GM21526 (cell line): ENCODE measurements around the gene EGF.
"Not testable (repeated sequence)": the region's sequence is repeated elsewhere in the genome, so short reads cannot be mapped to it uniquely, and the experiment has no call there.

ENCODE experiments used
- ATAC-seq: cut with Tn5 transposase; IDR thresholded peaks from one replicate; pipeline ENCODE4 v1.9.1; 2021; ENCODE audit warnings: moderate library complexity; ENCODE audit not compliant: unreplicated experiment, low FRiP score

EGF gene

GRCh38 chr4:110022457-110022856 lies 109.8 kb downstream of the EGF start:
- ATAC-seq: no peak

DNA sequence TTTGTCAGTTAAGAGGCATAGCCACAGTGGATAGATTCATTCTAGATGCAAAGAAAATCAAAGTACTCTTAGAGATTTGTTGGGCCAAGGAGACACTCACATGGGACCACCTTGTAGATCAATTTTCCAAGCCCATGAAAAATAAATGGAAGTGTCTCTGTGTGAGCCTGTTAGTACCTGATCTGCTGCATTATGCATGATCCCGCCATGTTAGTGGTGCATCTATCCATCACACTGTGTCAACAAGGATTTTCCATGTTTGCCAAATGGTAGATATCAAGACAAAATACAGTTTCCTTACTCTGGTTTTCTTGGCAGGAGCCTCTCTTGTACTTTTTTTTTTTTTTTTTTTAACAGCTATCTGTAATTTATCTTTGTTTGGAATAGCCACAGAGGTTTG lies 112.4 kb downstream of the EGF start:
- ATAC-seq: no peak

DNA sequence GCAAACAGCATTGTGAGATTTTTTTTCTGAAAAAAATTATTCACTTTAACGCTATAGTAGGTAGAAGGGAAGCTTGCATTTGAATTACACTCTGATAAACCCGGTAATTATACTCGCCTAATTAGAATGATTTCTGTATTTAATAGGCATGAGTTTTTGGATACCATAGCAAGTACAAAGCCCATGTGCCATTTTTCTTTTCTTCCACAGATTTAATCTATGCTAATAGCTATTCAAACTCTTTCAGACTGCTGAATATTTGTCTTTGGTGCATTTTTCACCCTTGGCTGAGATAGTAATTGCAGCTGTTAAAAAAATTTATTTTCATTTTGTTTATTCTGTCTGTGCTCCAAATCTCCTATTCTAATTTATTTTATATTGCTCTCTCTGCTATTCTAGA lies 113.0 kb downstream of the EGF start:
- ATAC-seq: no peak

GRCh38 chr4:110032603-110033002 lies 119.9 kb downstream of the EGF start:
- no peak for ATAC-seq

GRCh38 chr4:110033355-110034025 lies 120.8 kb downstream of the EGF start:
- no peak for ATAC-seq

GRCh38 chr4:110034026-110034393 lies 121.3 kb downstream of the EGF start:
- ATAC-seq: peak; percentile 97

DNA sequence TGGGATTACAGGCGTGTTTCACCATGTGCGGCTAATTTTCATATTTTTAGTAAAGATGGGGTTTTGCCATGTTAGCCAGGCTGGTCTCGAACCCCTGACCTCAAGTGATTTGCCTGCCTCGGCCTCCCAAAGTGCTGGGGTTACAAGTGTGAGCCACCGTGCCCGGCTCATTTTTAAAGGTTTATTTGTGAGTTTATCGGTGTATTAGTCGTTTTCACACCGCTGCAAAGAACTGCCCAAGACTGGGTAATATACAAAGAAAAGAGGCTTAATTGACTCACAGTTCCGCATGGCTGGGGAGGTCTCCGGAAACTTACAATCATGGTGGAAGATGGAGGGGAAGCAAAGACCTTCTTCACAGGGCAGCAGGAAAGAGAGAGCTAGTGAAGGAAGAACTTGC lies 126.5 kb downstream of the EGF start:
- not testable (repeated sequence) for ATAC-seq

- no peak for ATAC-seq
Measured at GRCh38 chr4:110041735-110042134, 129.1 kb downstream of the EGF start.

DNA sequence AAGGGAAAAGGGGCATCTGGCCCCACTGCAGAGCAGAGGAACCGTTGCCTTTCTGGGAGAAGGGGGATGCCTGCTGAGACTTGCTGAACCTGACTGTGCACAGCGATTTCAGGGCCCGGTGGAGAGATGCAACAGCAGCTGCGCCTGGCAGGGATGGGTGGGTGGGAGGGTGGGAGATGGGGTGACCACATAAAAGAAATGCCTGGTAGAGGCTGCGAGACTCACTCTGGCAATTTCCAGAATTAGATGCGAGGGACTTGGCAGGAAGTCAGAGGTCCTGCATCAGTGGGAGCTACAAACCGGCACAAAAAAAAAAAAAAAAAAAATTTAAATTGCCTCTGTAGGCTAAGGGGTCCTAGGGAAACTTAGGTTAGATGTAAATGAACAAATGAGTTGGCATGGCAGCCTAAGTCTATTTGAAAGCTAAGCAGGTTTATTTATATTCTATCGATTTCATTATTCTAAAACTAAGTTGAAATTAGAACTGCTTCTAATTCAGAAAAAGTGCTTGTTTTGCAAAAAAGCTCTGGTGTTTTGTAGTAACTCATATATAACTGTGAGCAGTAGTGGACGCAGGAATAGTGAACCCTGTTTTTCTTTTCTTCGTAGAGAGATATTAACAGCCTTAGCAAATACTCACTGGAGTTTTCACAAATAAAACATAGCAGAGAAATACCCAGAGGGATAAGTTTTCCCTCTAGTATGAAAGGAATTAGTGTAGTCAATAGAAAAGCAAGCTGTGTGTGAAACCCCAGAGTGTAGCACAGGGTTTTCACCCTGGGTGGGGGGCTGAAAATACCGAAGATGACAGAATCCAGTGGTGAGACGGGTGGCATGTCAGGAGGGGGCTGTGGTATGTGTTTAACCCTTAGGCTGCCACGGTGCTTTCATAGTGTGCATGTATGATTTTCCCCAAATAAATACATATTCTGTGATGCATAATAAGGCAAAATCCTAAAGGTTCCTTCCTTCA lies 130.1 kb downstream of the EGF start:
- no peak for ATAC-seq

DNA sequence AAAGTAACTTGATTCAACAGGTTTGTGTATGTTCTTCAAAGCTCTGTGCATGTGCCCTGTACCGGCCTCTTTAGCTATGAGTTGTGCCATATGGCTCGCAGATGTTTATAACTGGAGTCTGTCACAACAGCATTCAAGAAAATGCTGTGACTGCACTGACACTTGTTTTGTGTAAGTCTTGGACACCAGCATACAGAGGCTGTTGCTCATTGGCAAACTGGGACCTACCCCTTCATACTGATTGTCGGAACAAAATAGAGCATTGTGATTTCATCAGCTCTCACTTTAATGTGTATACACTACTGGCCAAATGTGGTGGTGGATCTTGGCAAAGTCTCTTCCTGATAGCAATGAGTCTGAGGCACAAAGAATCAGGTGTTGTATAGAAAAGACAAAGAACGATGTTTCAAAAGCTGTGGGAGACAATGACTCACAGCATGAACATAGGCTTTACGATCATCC lies 133.9 kb downstream of the EGF start:
- ATAC-seq: no peak

GRCh38 chr4:110049951-110050925 lies 137.6 kb downstream of the EGF start:
- no peak for ATAC-seq

DNA sequence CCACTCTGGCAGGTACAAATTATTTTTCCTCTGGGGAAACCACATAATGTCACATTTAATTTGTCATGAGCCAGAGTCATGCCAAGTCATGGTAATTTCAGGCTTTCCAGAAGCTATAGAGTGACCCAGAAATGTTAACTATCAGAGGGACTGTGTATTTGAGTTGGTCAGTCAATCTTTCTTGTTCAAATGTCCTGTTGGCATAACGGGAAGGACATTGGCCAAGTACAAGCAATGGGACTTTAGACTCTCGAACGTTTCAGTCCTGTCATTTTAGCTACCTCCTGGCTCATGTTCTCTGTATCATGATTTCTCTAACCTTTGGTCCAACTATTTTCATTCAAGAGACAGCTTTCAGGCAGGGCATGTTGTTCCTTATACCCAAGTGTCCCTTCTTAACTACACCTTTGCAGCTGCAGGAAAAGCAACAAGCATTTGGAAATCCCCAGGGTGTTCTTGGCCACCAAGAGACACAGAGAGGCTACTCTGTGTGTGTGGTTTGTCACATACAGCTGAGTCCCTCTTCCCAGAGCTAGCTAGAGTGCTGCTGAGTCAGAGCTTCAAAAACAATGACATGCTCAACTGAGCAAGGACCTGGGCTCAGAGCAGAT lies 142.6 kb downstream of the EGF start:
- peak; percentile 67 for ATAC-seq

GRCh38 chr4:110058677-110059076 lies 146.0 kb downstream of the EGF start:
- no peak for ATAC-seq

- ATAC-seq: peak; percentile 89
Measured at GRCh38 chr4:110059556-110060191, 147.0 kb downstream of the EGF start.

- ATAC-seq: no peak
Measured at GRCh38 chr4:110061076-110061475, 148.4 kb downstream of the EGF start.
